ENCODE measurements around the gene HCRT. TPM values are rescaled to one million over a fixed set of nuclear protein-coding genes. Genes with fewer than 3 reads are reported as not detected.

The HCRT gene
- total RNA-seq, 4 donors from 2014 or later = 1.0 TPM; not detected in 3

DNA sequence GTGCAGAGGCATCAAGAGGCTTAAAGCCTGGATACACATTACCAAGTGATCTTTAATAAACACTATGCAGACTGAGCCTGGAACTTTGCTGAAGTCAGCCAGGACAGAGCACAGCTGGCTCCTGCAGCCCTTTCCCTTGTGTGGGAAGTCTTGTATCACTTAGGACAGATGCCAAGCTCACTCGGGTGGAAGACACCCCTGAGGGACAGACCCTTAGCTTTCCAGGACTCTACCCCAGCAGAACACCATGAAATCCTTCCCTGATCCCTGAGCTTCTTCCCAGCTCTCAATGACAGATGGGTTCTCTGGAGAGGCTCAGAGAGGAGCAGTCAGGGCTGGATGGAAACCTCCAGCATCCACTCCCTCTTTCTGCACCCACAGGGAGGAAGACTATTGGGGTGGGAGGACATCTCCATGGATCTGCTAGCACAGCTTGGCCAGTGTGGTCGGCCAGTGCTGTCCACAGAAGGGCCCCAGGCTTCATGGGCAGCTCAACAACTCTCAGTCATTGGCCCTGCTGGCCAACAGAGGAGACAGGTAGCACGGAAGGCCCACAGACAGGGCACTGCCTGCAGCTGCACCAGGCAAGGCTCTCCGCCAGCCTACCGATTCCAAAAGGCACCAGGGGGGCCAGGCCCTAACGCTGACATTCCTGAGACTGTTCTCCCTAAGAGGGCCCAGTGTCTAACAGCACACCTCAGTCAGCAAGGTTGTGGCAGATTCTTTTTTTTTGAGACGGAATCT, 46.3 kb downstream of the HCRT start:
- no peak for TF ChIP-seq POLR2A (IDR thresholded peaks at IDR 0.05)
- TF ChIP-seq, protein P1, sequence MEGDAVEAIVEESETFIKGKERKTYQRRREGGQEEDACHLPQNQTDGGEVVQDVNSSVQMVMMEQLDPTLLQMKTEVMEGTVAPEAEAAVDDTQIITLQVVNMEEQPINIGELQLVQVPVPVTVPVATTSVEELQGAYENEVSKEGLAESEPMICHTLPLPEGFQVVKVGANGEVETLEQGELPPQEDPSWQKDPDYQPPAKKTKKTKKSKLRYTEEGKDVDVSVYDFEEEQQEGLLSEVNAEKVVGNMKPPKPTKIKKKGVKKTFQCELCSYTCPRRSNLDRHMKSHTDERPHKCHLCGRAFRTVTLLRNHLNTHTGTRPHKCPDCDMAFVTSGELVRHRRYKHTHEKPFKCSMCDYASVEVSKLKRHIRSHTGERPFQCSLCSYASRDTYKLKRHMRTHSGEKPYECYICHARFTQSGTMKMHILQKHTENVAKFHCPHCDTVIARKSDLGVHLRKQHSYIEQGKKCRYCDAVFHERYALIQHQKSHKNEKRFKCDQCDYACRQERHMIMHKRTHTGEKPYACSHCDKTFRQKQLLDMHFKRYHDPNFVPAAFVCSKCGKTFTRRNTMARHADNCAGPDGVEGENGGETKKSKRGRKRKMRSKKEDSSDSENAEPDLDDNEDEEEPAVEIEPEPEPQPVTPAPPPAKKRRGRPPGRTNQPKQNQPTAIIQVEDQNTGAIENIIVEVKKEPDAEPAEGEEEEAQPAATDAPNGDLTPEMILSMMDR (IDR thresholded peaks at IDR 0.05) = no peak
- H3K4me1 ChIP-seq = peaks cover 0 to 13% of the 10 kb centered on the region in 2 donors
- no peak overlapping the region for H3K4me3 ChIP-seq
- no peaks in the 10 kb centered on the region for H3K9me3 ChIP-seq
- peak overlapping the region in 1 of 2 donors; percentile 18 for H3K27ac ChIP-seq
- H3K36me3 ChIP-seq = no peaks in the 10 kb centered on the region
- DNase-seq = no peak
- H3K27me3 ChIP-seq = no peaks in the 10 kb centered on the region
- intact Hi-C loops (cut with DNase I; ENCODE audit: low total_unique reads) = no loop called here

DNA sequence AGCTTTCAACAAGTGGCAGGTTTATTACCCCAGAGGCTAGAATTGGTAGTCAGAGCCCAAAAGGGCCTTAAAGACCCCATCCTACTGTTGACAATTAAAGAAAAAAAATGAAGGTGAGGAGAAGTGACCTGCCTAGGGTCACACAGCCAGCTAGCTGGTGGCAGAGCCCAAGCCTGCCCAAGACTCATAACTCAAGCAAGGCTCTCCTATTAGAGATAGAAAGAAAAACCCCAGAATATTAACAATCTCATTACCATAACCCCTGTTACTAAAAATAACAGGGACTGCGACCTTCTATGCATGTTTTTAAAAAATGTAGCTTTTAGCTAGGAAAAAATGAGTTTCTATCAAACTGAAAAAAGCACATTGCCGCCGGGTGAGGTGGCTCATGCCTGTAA, 48.6 kb downstream of the HCRT start:
- Histone ChIP-seq H3K4me1 (peaks cover 0 to 13% of the 10 kb centered on the region in 2 donors), H3K36me3 (no peaks in the 10 kb centered on the region), H3K9me3 (no peaks in the 10 kb centered on the region), H3K27me3 (no peaks in the 10 kb centered on the region), H3K4me3 (no peak overlapping the region), H3K27ac (peak overlapping the region in 1 of 2 donors; percentile 69)
- TF ChIP-seq POLR2A (IDR thresholded peaks at IDR 0.05) = no peak
- TF ChIP-seq, protein P1 (IDR thresholded peaks at IDR 0.05) = no peak
- intact Hi-C loops (cut with DNase I; ENCODE audit: low total_unique reads) = no loop called here
- DNase-seq = no peak

DNA sequence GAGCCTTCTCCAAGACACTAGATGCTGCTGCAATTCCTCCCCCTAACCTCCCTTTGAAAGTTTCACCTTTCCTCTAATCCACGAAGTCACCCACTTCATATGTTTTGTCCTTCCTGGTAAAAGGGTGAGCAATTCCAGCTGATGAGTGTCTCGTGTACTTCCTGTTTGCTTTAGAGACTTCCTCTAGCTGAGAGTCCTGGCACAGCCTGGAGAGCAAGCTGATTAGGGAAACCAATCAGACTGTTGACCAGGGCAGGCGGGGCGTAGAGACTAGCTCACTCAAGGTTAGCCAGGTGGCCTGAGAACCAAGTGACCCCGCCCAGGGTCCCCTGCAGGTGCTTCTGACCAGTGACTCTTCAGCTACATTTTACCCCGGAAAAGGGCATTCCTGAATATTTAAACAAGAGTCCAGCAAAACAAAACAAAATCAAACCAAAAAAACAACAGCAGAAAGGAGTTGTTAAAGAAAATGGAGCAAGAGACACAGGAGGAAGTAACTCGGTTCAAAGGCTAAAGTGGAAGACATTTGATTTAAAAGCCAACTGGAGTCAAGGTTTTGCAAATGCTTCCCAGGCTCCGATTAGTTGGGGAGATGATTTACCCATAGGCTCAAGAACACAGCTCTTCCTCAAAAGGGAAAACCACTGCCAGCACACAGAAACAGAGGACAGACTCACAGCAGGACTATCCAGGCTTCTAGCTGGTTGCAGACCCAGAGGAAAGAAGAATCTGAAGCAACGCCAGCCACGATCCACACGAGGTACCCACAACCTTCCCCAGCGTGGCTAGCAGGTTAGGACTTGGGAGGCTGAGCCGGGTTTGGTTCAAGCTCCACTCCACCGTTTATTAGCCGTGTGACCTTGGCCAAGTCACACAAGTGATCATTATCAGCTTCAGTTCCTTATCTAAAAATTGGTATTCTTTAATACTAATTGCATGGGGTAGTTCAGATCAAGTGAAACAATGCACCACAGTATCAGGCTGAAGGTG, 49.3 kb downstream of the HCRT start:
- Histone ChIP-seq H3K4me3 (no peak overlapping the region), H3K27ac (peak overlapping the region; percentile 15 to 69), H3K9me3 (no peaks in the 10 kb centered on the region), H3K4me1 (peaks cover 0 to 13% of the 10 kb centered on the region in 2 donors), H3K27me3 (no peaks in the 10 kb centered on the region), H3K36me3 (no peaks in the 10 kb centered on the region)
- intact Hi-C loops (cut with DNase I; ENCODE audit: low total_unique reads) = no loop called here
- no peak for TF ChIP-seq POLR2A (IDR thresholded peaks at IDR 0.05)
- TF ChIP-seq, protein P1 (IDR thresholded peaks at IDR 0.05) = no peak
- peak in 1 of 2 donors; percentile 64 for DNase-seq

DNA sequence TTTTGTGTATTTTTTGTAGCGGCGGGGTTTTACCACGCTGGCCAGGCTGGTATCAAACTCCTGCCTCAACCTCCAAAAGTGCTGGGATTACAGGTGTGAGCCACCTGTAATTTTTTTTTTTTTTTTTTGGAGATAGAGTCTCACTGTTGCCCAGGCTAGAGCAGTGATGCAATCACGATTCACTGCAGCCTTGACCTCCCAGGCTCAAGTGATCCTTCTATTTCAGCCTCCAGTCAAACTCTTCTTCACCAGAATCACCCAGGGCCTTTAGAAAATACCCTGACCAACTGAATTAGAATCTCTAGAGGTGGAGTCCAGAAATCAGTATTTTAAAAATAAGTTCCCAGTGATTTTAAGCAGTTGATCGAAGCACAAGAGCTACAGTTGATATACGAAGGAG, 50.1 kb downstream of the HCRT start:
- no peak for DNase-seq
- H3K4me3 ChIP-seq = no peak overlapping the region
- TF ChIP-seq, protein P1 (IDR thresholded peaks at IDR 0.05) = no peak
- intact Hi-C loops (cut with DNase I; ENCODE audit: low total_unique reads) = no loop called here
- H3K9me3 ChIP-seq = no peaks in the 10 kb centered on the region
- H3K27ac ChIP-seq = peak overlapping the region; percentile 15 to 69
- no peaks in the 10 kb centered on the region for H3K36me3 ChIP-seq
- H3K4me1 ChIP-seq = peaks cover 0 to 10% of the 10 kb centered on the region in 2 donors
- no peaks in the 10 kb centered on the region for H3K27me3 ChIP-seq

Other genes with a start within 250 kb of the HCRT start
- gene CNP, start 218.7 kb downstream of the HCRT start, total RNA-seq = 10 to 100 TPM; 10.2 to 74.7 (median 40.2) TPM
- gene DNAJC7, start 168.0 kb downstream of the HCRT start, total RNA-seq = 100 to 1,000 TPM in 1 of 4 donors, 10 to 100 TPM in 3; 25.1 to 107 (median 53.1) TPM
- gene NKIRAS2, start 165.4 kb downstream of the HCRT start, total RNA-seq = 10 to 100 TPM in 3 of 4 donors, 1 to 10 TPM in 1; 2.4 to 35.4 (median 26.8) TPM
- gene C17orf113, start 134.9 kb downstream of the HCRT start, total RNA-seq = 1 to 10 TPM in 2 of 4 donors, under 1 TPM in 1, not detected in 1; 0.77 to 3.3 (median 2.1) TPM
- gene ZNF385C, start 87.0 kb downstream of the HCRT start, total RNA-seq = 1 to 10 TPM in 1 of 4 donors, under 1 TPM in 1, not detected in 2; 0.48 to 1.0 TPM
- gene DHX58, start 72.7 kb downstream of the HCRT start, total RNA-seq = 10 to 100 TPM; 12.9 to 21.3 (median 16.2) TPM
- gene KAT2A, start 64.1 kb downstream of the HCRT start, total RNA-seq = 10 to 100 TPM; 20.9 to 80.9 (median 39.2) TPM
- under 1 TPM in 1 of 4 donors, not detected in 3; 0.28 TPM for gene HSPB9, start 62.6 kb downstream of the HCRT start, total RNA-seq
- gene RAB5C, start 30.5 kb downstream of the HCRT start, total RNA-seq = 100 to 1,000 TPM in 1 of 4 donors, 10 to 100 TPM in 3; 51.7 to 105 (median 68.0) TPM
- gene KCNH4, start 4.3 kb downstream of the HCRT start, total RNA-seq = under 1 TPM in 1 of 4 donors, not detected in 3; 0.55 TPM
- 10 to 100 TPM in 2 of 4 donors, 1 to 10 TPM in 2; 8.2 to 26.8 (median 17.5) TPM for gene GHDC, start 9.0 kb upstream of the HCRT start, total RNA-seq
- gene STAT5B, start 90.9 kb upstream of the HCRT start, total RNA-seq = 100 to 1,000 TPM in 3 of 4 donors, 10 to 100 TPM in 1; 72.1 to 187 (median 144) TPM
- gene STAT5A, start 103.0 kb upstream of the HCRT start, total RNA-seq = 10 to 100 TPM; 30.7 to 69.2 (median 33.9) TPM
- 100 to 1,000 TPM; 115 to 298 (median 171) TPM for gene STAT3, start 203.0 kb upstream of the HCRT start, total RNA-seq
- 100 to 1,000 TPM; 204 to 520 (median 372) TPM for gene CAVIN1, start 237.8 kb upstream of the HCRT start, total RNA-seq

Data from uterus (tissue), 4 donors.